ENCODE measurements around the gene AGBL4. TPM values are rescaled to one million over a fixed set of nuclear protein-coding genes. Genes with fewer than 3 reads are reported as not detected.

Gene AGBL4
- total and polyA plus RNA-seq, 2 experiments from 2014 or later, result not detected

DNA sequence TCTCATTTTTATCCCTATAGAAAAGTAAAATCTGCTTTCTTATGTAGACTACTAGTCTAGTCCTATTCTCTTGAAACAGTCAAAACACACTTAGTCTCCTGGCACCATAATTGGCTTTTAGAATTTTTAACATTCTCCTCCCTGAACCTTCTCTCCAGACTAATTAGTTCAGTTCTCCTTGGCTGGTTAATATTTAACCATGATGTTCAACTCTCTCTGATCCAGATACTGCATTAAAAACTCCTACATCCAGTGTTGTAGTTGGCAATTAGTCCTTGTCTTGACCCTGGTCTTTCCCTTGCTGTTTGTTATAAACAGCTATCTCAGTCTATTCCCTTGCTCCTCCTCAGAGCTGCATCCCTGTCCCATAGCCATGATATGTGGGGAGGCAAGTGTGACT lies 824.2 kb downstream of the AGBL4 start:
- DNase-seq (ENCODE audit: low read depth in 1 of 2, low spot score in 1 of 2), result no peak
- no peaks in the 10 kb centered on the region for H3K36me3 ChIP-seq
- H3K4me3 ChIP-seq, result no peak overlapping the region
- no peaks in the 10 kb centered on the region for H3K4me1 ChIP-seq (ENCODE audit: low read depth)
- no peaks in the 10 kb centered on the region for H3K27me3 ChIP-seq
- H3K27ac ChIP-seq, result no peak overlapping the region
- H3K9me3 ChIP-seq (ENCODE audit: low read depth), result no peaks in the 10 kb centered on the region
- TF ChIP-seq, protein P1, sequence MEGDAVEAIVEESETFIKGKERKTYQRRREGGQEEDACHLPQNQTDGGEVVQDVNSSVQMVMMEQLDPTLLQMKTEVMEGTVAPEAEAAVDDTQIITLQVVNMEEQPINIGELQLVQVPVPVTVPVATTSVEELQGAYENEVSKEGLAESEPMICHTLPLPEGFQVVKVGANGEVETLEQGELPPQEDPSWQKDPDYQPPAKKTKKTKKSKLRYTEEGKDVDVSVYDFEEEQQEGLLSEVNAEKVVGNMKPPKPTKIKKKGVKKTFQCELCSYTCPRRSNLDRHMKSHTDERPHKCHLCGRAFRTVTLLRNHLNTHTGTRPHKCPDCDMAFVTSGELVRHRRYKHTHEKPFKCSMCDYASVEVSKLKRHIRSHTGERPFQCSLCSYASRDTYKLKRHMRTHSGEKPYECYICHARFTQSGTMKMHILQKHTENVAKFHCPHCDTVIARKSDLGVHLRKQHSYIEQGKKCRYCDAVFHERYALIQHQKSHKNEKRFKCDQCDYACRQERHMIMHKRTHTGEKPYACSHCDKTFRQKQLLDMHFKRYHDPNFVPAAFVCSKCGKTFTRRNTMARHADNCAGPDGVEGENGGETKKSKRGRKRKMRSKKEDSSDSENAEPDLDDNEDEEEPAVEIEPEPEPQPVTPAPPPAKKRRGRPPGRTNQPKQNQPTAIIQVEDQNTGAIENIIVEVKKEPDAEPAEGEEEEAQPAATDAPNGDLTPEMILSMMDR (IDR thresholded peaks at IDR 0.05; ENCODE audit: low read depth, low read length), result no peak

GRCh38 chr1:49197081-49197480 lies 826.7 kb downstream of the AGBL4 start:
- H3K36me3 ChIP-seq, result no peaks in the 10 kb centered on the region
- no peaks in the 10 kb centered on the region for H3K4me1 ChIP-seq (ENCODE audit: low read depth)
- no peaks in the 10 kb centered on the region for H3K9me3 ChIP-seq (ENCODE audit: low read depth)
- TF ChIP-seq, protein P1 (IDR thresholded peaks at IDR 0.05; ENCODE audit: low read depth, low read length), result no peak
- H3K4me3 ChIP-seq, result no peak overlapping the region
- no peak overlapping the region for H3K27ac ChIP-seq
- no peak for DNase-seq (ENCODE audit: low read depth in 1 of 2, low spot score in 1 of 2)
- no peaks in the 10 kb centered on the region for H3K27me3 ChIP-seq

DNA sequence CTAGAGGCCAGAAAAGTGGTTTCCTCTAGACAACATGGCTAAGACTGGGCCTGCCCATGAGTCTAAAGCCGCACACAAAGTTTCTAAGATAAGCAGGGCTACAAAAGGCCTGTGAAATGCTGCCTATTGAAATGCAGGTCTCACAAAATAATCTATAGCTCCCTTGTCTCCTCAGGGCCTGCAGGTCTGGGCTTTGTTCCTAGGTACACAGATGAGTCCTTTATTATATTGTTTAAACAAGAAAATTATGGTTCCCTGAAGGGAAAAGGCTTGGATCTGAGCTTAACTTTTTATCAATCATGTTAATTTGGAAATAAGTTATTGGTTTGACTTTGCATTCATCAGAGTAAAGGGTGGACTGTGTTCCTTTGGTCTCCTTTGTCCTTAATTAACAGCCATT lies 833.6 kb downstream of the AGBL4 start:
- Histone ChIP-seq H3K9me3 (ENCODE audit: low read depth) (no peaks in the 10 kb centered on the region), H3K4me3 (no peak overlapping the region)

DNA sequence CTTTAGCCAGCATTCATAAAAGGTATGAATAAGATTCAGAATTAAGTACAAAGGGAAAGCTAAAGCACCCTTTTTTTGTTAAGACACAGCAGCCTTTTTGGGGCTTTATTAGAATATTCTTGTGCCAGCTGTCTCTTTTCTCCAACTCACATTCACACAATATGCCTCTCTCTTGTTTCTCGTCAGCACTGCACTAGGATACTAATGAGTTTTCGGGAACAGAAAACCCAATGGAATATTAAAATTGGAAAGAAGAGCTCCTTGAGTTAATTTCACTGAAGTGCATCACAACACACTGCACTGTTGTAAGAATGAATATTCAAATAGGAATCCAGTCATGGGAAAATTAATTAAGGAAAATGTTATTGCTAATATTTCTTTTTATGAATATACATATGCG lies 836.7 kb downstream of the AGBL4 start:
- no peaks in the 10 kb centered on the region for H3K4me1 ChIP-seq (ENCODE audit: low read depth)
- no peak overlapping the region for H3K27ac ChIP-seq
- TF ChIP-seq, protein P1 (IDR thresholded peaks at IDR 0.05; ENCODE audit: low read depth, low read length), result no peak
- H3K36me3 ChIP-seq, result no peaks in the 10 kb centered on the region
- H3K27me3 ChIP-seq, result no peaks in the 10 kb centered on the region
- H3K4me3 ChIP-seq, result no peak overlapping the region
- DNase-seq (ENCODE audit: low read depth in 1 of 2, low spot score in 1 of 2), result no peak
- H3K9me3 ChIP-seq (ENCODE audit: low read depth), result no peaks in the 10 kb centered on the region

More for the DNA sequence above, 833.6 kb downstream of the AGBL4 start:
- no peak for DNase-seq (ENCODE audit: low read depth in 1 of 2, low spot score in 1 of 2)
- Histone ChIP-seq H3K4me1 (ENCODE audit: low read depth) (no peaks in the 10 kb centered on the region), H3K27ac (no peak overlapping the region), H3K27me3 (no peaks in the 10 kb centered on the region), H3K36me3 (no peaks in the 10 kb centered on the region)
- TF ChIP-seq, protein P1 (IDR thresholded peaks at IDR 0.05; ENCODE audit: low read depth, low read length), result no peak

DNA sequence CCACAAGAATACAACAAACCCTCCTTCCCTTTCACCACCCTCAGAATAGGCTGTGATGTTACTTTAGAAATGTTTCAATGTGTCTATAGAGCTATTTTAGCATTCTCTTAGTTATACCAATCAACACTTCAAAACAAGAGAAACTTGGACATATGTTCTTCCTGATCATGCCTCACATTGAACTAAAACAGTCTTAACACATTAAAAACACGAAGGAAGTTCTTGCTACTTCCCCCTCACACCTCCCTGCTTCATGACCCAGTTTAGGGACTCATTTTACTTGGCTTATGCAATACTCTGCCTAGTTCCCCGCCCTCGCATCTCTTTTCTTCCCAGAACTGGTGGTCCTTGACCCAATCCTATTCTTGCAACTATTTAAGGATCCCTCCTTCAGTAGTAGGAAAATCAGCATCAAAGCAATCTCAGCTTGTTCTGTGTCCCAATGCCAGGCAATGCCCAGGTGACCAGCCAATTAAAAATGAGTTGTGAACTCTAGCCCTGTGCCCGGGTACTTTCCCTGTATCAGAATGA lies 838.2 kb downstream of the AGBL4 start:
- Histone ChIP-seq H3K4me3 (no peak overlapping the region), H3K27ac (no peak overlapping the region), H3K27me3 (no peaks in the 10 kb centered on the region), H3K4me1 (ENCODE audit: low read depth) (no peaks in the 10 kb centered on the region), H3K9me3 (ENCODE audit: low read depth) (no peaks in the 10 kb centered on the region), H3K36me3 (no peaks in the 10 kb centered on the region)
- TF ChIP-seq, protein P1 (IDR thresholded peaks at IDR 0.05; ENCODE audit: low read depth, low read length), result no peak
- DNase-seq (ENCODE audit: low read depth in 1 of 2, low spot score in 1 of 2), result no peak

DNA sequence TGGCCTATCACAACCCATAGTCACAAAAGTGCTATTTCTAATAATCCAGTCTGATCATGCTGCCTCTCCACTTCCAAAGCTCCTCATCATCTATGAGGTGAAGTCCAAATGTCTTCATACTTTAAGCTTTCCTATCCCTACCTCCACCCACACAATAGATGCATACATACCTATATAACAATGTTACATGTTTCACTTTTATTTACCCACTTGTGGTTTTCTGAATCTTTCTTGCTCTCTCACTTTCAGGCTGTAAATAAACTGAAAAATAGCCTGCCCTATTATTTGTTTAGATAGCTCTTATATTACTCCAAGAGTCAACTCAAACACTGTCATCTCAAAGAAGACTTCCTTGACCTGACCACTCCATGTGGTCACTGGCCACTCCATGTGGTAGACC lies 840.3 kb downstream of the AGBL4 start:
- DNase-seq (ENCODE audit: low read depth in 1 of 2, low spot score in 1 of 2), result no peak
- Histone ChIP-seq H3K27ac (no peak overlapping the region), H3K36me3 (no peaks in the 10 kb centered on the region), H3K27me3 (no peaks in the 10 kb centered on the region), H3K4me1 (ENCODE audit: low read depth) (no peaks in the 10 kb centered on the region), H3K4me3 (no peak overlapping the region), H3K9me3 (ENCODE audit: low read depth) (no peaks in the 10 kb centered on the region)
- TF ChIP-seq, protein P1 (IDR thresholded peaks at IDR 0.05; ENCODE audit: low read depth, low read length), result no peak

Data from cardiac muscle cell (in vitro differentiated cells and primary cell).